PFSK-1 (cell line): ENCODE results near the gene CDC42EP2.

Experiments
- POLR2AphosphoS5 ChIP-seq: IDR thresholded peaks from 2 replicates; pipeline ENCODE4 v1.6.1; 2012; ENCODE audit warnings: low read depth, mild to moderate bottlenecking, control low read depth, low read length, moderate library complexity
- SIN3A ChIP-seq: IDR thresholded peaks from 2 replicates; pipeline ENCODE4 v1.6.1; 2012; ENCODE audit warnings: mild to moderate bottlenecking, low read length, moderate library complexity, borderline replicate concordance; ENCODE audit not compliant: insufficient read depth

GRCh38 chr11:65295001-65295400 lies 19.7 kb upstream of the CDC42EP2 start:
- TF ChIP-seq POLR2AphosphoS5 (no peak), SIN3A (no peak)
